Fibroblast of pulmonary artery (primary cell): ENCODE results near the gene OR51D1.

Source experiments
- DNase-seq: peaks from one replicate; pipeline ENCODE4 v3.0.0-alpha.2; 2010; ENCODE audit warnings: low read depth
- H3K4me3 ChIP-seq: replicated peaks from 2 replicates; pipeline ENCODE4 v1.5.1; 2011; ENCODE audit warnings: low read depth, mild to moderate bottlenecking, control low read depth, low read length, moderate library complexity
- TF ChIP-seq, protein P1 (sequence below): IDR thresholded peaks from 2 replicates; pipeline ENCODE4 v1.5.1; 2011; ENCODE audit warnings: mild to moderate bottlenecking, control low read depth, low read length, inconsistent platforms; ENCODE audit errors: missing control alignments

The OR51D1 gene

DNA sequence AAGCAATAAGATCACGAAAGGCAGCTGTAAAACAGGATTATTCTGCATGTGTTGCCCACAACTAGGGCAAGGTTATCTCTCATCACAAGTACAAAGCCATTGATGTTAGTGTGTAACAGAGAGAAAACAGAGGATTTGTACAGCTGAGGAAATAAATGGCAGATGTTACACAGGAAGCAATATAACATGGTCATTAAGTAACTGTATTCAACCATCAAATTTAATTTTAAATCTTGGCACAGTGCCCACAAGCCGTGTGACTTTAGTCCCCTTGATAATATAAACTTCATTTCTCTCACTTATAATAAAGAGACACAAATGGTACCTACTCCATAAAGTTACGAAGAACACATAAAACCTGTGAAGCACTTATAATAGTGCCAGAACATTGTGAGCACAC is 43.1 kb downstream of the OR51D1 start:
- no peak for DNase-seq
- no peak overlapping the region for H3K4me3 ChIP-seq
- TF ChIP-seq, protein P1, sequence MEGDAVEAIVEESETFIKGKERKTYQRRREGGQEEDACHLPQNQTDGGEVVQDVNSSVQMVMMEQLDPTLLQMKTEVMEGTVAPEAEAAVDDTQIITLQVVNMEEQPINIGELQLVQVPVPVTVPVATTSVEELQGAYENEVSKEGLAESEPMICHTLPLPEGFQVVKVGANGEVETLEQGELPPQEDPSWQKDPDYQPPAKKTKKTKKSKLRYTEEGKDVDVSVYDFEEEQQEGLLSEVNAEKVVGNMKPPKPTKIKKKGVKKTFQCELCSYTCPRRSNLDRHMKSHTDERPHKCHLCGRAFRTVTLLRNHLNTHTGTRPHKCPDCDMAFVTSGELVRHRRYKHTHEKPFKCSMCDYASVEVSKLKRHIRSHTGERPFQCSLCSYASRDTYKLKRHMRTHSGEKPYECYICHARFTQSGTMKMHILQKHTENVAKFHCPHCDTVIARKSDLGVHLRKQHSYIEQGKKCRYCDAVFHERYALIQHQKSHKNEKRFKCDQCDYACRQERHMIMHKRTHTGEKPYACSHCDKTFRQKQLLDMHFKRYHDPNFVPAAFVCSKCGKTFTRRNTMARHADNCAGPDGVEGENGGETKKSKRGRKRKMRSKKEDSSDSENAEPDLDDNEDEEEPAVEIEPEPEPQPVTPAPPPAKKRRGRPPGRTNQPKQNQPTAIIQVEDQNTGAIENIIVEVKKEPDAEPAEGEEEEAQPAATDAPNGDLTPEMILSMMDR, result no peak

DNA sequence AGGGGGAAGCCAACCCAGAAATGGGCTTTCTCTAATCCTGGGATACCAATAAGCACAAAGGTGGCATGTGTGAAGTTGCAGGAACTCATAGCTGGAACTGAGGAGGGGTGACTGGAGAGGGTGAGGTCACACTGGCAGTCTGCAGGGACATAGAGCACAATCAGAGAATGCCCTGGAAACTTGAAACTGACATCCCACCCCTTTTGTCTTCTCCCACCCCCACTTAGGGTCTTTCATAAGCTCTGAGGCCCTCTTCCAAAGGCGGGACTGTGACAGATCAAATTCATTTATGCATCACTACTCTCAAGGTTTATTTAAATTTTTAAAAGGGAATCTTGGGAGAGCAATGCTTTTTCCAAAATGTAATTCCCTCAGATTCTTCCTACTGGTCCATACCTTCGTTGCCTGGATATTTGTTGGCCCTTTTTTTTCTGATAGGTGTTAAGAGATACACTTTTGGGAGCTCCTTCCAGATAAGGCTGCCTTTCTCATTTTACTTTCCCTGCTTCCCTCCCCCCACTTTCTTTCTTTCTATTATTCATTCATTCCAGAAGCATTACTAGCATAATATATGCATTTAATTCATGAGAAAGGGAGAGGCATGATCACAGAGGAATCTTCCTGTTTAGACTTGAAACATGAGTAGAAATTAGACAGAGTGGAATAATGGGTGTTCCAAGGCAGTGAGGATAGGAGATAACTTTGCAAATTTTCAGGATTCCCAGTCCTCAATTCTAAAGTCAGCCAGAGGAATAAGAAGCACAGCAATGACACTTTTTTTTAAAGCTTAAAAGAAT is 45.5 kb downstream of the OR51D1 start:
- DNase-seq, result no peak
- TF ChIP-seq, protein P1, result no peak
- H3K4me3 ChIP-seq, result no peak overlapping the region

DNA sequence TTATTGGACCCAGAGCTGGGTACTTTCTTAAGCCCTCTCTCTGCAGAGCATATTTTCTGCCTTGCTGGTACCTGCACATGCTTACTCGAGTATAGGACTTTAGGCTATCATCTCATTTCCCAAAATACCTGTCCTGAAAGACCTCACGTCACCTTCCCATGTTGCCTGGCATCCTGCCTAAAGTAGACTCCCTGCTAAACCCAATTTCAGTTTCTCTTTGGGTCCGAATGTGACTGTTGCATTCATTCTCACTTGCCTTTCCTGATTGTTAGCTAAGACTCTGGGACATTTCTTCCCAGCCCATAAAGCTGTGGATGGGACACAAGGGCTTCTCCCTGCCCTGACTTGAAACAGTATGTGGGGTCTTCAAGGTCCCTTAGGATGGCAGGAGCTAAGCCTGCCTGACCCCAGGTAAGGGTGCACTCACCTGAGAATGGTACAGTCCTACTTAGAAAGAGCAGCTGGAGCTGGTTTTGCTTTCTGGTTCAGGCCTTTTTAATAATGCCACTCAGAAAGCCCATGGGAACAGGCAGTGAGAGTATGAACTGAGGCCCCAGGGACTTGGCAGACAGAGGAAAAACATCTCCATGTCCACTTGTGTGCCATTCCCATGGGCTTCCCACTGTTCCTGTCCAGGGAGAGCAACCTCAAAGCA is 47.5 kb downstream of the OR51D1 start:
- no peak overlapping the region for H3K4me3 ChIP-seq
- DNase-seq, result no peak
- TF ChIP-seq, protein P1, result no peak
